Measurements from ENCODE around the gene LRRC36.
"Not testable (repeated sequence)": the region's sequence is repeated elsewhere in the genome, so short reads cannot be mapped to it uniquely, and the experiment has no call there.

The LRRC36 gene

GRCh38 chr16:67405336-67405735, 78.7 kb downstream of the LRRC36 start:
- DNase-seq (ENCODE audit: low read depth) = no peak

DNA sequence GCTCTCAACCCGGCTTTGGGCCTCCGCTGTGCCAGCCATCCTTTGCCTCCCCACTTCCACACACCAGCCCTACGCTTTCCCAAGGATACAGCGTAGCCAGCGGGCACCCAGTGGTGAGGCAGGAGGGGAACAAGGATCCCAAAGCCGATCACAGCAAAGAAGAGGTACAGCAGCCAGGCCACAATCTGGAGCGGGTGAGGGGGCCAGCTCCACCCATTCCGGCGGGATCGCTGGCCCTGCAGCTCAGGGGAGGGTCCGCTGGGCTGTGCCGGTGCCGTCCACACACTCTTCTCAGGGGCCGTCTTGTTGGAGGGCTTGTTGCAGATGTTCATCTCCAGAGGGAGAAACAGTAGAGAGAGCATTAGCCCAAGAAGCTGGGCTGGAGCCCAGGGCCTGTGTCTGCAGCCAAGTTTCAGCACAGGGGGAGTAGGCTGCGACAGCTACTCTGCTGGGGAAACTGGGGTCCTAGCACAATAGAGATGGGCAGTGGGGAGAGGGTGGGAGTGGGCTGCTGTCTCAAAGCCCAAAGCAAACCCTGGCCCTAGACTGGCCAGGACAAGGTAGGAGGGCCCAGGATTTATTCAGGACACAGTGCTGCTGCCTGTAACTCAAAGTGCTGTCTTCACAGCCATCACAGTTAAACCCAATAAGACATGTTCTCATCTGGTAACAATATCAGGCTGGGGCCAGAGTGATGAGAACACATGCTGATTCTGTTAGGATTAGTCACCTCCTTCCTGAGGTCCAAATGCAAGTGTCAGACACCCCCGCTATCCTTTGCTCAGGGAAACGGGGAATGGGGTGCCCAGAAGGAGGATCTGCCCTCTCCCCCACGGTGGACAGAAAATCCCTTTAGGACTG, 79.7 kb downstream of the LRRC36 start:
- no peak for DNase-seq (ENCODE audit: low read depth)

GRCh38 chr16:67407176-67407787, 80.7 kb downstream of the LRRC36 start:
- DNase-seq (ENCODE audit: low read depth) = no peak

GRCh38 chr16:67407788-67408452, 81.3 kb downstream of the LRRC36 start:
- DNase-seq (ENCODE audit: low read depth) = no peak

DNA sequence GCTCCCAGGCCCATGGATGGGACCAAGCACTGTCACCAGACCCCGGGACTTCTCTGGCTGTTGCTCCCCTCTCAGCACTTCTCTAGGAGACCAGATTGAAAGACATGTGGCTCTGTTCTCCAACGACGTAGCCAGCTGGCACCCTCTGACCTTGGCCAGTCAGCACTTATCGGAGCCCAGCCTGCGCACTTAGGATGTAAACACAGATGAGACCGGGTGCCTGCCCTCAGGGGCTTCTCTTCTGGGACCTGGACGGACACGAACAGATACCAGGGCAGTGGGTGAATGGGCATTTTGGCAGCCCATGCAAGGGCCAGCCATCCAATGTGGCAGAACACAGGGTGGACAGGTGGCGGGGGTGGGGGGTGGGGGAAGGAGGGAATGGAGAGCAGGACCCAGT, 83.0 kb downstream of the LRRC36 start:
- no peak for DNase-seq (ENCODE audit: low read depth)

DNA sequence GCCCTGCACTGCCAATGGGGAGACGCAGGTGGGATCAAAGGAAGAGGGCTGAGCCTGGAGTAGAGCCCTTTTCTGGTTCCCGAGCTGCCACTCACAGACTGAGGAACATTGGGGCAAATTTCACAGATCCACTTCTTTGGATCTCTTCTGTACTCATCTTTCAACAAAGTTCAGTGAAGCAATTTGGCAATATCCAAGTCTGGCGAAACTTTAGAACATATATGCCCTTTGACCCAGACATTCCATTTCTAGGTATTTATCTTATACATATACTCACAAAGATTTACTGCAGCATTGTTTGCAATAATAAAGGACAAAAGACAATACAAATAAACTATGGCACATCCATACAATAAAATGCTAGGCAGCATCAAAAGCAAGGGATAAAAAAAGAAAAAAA, 84.7 kb downstream of the LRRC36 start:
- no peak for DNase-seq (ENCODE audit: low read depth)

DNA sequence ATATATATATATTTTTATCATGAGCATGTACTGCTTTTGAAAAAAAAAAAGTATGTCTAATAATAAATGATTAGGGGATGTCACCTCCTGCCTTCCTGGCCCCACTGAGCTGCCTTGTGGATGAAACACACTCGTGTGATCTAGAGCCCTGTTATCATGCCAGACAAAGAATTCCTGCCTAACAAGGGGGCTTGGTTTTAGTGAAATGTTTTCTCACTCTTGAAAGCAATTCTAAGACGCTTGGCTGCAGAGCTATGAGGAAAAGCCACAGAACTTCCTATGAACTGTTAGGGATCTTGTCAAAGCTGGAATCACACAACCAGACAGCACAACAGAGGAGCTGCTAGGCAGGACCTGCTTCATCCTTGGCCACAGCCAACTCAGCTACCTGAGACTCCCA, 85.7 kb downstream of the LRRC36 start:
- DNase-seq (ENCODE audit: low read depth) = no peak

GRCh38 chr16:67413978-67414911, 87.6 kb downstream of the LRRC36 start:
- no peak for DNase-seq (ENCODE audit: low read depth)

DNA sequence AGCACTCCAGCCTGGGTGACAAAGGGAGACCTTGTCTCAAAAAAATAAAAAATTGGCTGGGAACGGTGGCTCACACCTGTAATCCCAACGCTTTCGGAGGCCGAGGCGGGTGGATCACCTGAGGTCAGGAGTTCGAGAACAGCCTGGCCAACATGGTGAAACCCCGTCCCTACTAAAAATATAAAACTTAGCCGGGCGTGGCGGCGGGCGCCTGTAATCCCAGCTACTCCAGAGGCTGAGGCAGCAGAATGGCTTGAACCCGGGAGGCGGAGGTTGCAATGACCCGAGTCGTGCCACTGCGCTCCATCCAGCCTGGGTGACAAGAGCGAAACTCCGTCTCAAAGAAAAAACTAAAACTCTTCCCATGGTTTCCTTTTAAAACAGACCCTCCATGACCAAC, 88.8 kb downstream of the LRRC36 start:
- not testable (repeated sequence) for DNase-seq (ENCODE audit: low read depth)

- DNase-seq (ENCODE audit: low read depth) = no peak
Observed at GRCh38 chr16:67415872-67416793, 89.5 kb downstream of the LRRC36 start, which contains the start of gene ZDHHC1. Gene ZDHHC1, minus strand, starts transcription at chr16:67416477. Its CDS starts 8,702 bp downstream, at chr16:67407775.

- no peak for DNase-seq (ENCODE audit: low read depth)
Observed at GRCh38 chr16:67417333-67418061, 90.9 kb downstream of the LRRC36 start.

DNA sequence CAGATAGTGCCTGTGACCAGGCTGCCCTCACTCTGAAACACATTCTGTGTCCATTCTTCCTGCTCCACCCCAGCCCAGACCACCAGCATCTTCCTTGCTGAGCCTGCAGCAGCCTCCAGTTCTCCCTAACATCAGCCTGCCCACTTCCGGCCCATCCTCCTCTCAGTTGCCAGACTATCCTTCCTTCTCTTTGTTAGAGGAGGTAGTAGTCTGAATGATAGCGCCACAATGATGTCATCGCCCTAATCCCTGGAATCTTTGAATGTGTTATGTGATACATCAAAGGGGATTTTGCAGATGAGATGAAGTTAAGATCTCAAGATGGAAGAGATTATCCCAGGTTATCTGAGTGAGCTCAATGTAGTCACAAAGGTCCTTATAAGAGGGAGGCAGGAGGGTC, 92.9 kb downstream of the LRRC36 start:
- DNase-seq (ENCODE audit: low read depth) = no peak

GRCh38 chr16:67419931-67420330, 93.3 kb downstream of the LRRC36 start:
- DNase-seq (ENCODE audit: low read depth) = no peak

GRCh38 chr16:67421030-67421429, 94.4 kb downstream of the LRRC36 start:
- DNase-seq (ENCODE audit: low read depth) = no peak

DNA sequence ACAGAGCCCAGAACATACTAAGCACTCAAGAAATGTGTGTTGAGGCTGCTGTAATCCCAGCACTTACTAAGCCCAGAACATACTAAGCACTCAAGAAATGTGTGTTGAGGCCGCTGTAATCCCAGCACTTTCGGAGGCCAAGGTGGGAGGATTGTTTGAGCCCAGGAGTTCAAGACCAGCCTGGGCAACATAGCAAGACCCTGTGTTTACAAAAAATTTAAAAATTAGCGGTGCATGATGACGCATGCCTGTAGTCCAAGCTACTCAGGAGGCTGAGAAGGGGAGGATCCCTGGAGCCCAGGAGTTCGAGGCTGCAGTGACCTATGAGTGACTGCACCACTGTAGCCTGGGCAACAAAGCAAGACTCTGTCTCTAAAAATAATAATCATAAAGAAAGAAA, 96.4 kb downstream of the LRRC36 start:
- DNase-seq (ENCODE audit: low read depth) = no peak

DNA sequence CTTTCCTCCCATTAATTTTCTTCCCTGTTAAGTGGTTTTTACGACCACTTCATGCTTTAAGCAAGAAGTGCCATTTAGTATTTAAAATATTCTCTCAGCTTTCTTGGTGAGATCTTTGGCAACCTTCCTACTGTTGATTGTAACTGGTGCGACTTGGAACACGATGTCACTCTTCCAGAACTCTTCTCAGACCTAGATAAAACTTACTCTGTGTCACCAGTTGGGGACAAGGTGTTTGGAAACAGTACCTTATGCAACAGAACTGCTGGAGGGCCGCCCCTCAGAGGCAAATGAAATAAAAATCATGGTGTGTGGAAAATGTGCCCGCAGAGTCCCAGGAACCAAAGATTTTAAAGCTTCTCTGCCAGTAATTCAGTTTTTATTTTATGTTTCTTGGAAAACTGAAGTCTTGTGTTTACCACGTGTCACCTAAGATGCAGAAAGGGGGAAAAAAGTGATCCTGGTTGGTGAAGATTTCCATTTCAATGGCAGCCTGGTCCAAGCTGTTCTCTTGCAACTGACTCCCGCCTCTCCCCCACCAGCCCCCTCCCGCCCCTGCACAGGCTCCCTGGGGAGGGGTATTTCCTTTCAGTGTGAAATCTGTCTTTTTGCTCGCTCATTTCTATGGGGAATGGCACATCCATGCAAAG, 97.1 kb downstream of the LRRC36 start:
- DNase-seq (ENCODE audit: low read depth) = no peak

DNA sequence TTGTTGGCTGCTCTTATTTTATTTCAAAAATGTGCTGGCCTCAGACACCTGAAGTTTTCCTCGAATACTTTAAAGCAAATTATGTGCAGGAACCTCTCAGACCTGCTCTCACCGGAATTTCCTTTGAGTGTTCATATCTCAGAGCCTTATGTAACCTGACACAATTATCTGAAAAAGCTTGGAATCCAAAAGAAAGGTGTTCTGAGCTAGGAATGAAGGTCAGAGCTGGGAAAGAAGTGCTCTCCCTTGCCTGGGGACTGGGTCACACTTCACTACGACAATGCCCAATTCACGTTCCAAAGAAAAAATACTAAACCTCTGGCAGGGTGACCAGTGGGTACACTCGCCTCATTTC, 97.6 kb downstream of the LRRC36 start:
- no peak for DNase-seq (ENCODE audit: low read depth)

DNA sequence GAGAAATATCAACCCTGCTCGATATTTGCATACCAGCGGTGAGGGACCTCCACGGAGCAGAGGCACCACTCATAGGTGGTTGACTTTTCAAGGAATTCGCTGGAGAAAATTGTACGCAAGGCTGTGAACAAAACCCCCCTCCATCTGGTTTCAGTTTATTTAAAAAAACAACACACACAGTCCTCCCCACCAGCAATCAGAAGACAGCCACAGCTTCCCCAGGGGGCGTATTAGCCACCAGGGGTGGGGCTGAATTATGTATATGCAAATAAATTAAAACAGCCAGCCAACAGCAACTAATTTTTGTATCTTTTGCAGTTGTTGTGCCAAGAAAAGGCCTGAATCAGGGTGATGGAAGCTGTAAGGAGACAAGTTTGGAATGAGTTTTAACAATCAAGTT, 98.4 kb downstream of the LRRC36 start:
- no peak for DNase-seq (ENCODE audit: low read depth)

DNA sequence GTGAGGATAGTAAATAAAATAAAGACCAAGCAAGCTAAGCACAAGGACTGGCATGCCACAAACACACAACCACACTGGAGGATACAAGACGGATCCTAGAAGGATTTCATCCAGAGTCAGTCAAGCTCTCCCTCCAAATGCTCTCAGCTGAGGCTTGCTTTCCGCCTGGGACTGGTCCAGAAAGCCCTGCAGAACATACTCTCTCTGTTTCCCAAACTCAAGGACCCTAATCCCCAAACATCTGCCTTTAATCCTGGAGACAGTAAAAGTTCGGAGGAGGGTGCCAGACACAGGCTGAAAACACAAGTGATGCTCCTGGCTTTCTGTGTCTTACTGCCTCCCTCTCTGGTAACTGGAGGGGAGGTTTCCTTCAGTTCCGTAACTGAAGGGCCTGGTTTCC, 99.0 kb downstream of the LRRC36 start:
- DNase-seq (ENCODE audit: low read depth) = no peak

DNA sequence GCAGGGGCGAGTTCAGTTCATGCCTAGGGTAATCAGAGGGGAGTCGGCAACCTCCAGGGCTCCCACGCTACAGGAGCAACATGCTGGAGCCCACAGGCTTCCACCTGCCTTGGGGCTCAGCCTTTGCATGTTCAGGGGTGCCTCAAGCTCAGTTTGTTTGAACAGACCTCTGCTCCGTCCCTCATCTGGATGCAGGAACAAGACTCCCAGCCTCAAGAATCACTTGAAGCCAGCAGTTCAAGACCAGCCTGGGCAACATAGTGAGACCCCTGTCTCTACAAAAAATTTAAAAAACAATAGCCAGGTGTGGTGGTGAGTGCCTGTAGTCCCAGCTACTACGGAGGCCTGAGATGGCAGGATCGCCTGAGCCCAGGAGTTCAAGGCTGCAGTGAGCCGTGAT, 99.4 kb downstream of the LRRC36 start:
- no peak for DNase-seq (ENCODE audit: low read depth)

All from stimulated activated CD8-positive, alpha-beta memory T cell treated with anti-CD3 and anti-CD28 coated beads, Interleukin-12 subunit alpha, Interleukin-12 subunit beta, amount 100 ng/mL, for 1 hour (primary cell).